ENCODE data around the gene CEP97.

The CEP97 gene

GRCh38 chr3:101781166-101781565 is 56.8 kb downstream of the CEP97 start:
- DNase-seq (ENCODE audit: low read depth) = no peak
- TF ChIP-seq CTCF (IDR thresholded peaks at IDR 0.05; ENCODE audit: low read depth, low read length) (no peak), MAX (IDR thresholded peaks at IDR 0.05; ENCODE audit: low read depth, low read length) (no peak), POLR2A (IDR thresholded peaks at IDR 0.05; ENCODE audit: extremely low read depth, insufficient read length) (no peak), MYC (IDR thresholded peaks at IDR 0.05; ENCODE audit: low read depth, low read length) (no peak)
- H3K4me3 ChIP-seq (ENCODE audit: low read depth, low read length) = no peak overlapping the region

- TF ChIP-seq POLR2A (IDR thresholded peaks at IDR 0.05; ENCODE audit: extremely low read depth, insufficient read length) = no peak
- TF ChIP-seq MAX (IDR thresholded peaks at IDR 0.05; ENCODE audit: low read depth, low read length) = no peak
- no peak for TF ChIP-seq MYC (IDR thresholded peaks at IDR 0.05; ENCODE audit: low read depth, low read length)
- TF ChIP-seq CTCF (IDR thresholded peaks at IDR 0.05; ENCODE audit: low read depth, low read length) = no peak
- peak; percentile 52 for DNase-seq (ENCODE audit: low read depth)
- no peak overlapping the region for H3K4me3 ChIP-seq (ENCODE audit: low read depth, low read length)
Measured at GRCh38 chr3:101784855-101785613, 60.6 kb downstream of the CEP97 start.

GRCh38 chr3:101791778-101792177 is 67.4 kb downstream of the CEP97 start:
- no peak for DNase-seq (ENCODE audit: low read depth)
- TF ChIP-seq POLR2A (IDR thresholded peaks at IDR 0.05; ENCODE audit: extremely low read depth, insufficient read length) (no peak), MAX (IDR thresholded peaks at IDR 0.05; ENCODE audit: low read depth, low read length) (no peak), CTCF (IDR thresholded peaks at IDR 0.05; ENCODE audit: low read depth, low read length) (no peak), MYC (IDR thresholded peaks at IDR 0.05; ENCODE audit: low read depth, low read length) (no peak)
- no peak overlapping the region for H3K4me3 ChIP-seq (ENCODE audit: low read depth, low read length)

GRCh38 chr3:101796077-101796680 is 71.8 kb downstream of the CEP97 start:
- DNase-seq (ENCODE audit: low read depth) = no peak
- TF ChIP-seq MAX (IDR thresholded peaks at IDR 0.05; ENCODE audit: low read depth, low read length) = no peak
- no peak for TF ChIP-seq MYC (IDR thresholded peaks at IDR 0.05; ENCODE audit: low read depth, low read length)

GRCh38 chr3:101801174-101801573 is 76.8 kb downstream of the CEP97 start:
- no peak overlapping the region for H3K4me3 ChIP-seq (ENCODE audit: low read depth, low read length)
- no peak for DNase-seq (ENCODE audit: low read depth)
- TF ChIP-seq CTCF (IDR thresholded peaks at IDR 0.05; ENCODE audit: low read depth, low read length) (no peak), POLR2A (IDR thresholded peaks at IDR 0.05; ENCODE audit: extremely low read depth, insufficient read length) (no peak), MAX (IDR thresholded peaks at IDR 0.05; ENCODE audit: low read depth, low read length) (no peak), MYC (IDR thresholded peaks at IDR 0.05; ENCODE audit: low read depth, low read length) (no peak)

More at GRCh38 chr3:101796077-101796680, 71.8 kb downstream of the CEP97 start:
- H3K4me3 ChIP-seq (ENCODE audit: low read depth, low read length) = no peak overlapping the region

GRCh38 chr3:101802179-101802578 is 77.8 kb downstream of the CEP97 start:
- no peak overlapping the region for H3K4me3 ChIP-seq (ENCODE audit: low read depth, low read length)
- TF ChIP-seq MYC (IDR thresholded peaks at IDR 0.05; ENCODE audit: low read depth, low read length) (no peak), MAX (IDR thresholded peaks at IDR 0.05; ENCODE audit: low read depth, low read length) (no peak), POLR2A (IDR thresholded peaks at IDR 0.05; ENCODE audit: extremely low read depth, insufficient read length) (no peak), CTCF (IDR thresholded peaks at IDR 0.05; ENCODE audit: low read depth, low read length) (no peak)
- no peak for DNase-seq (ENCODE audit: low read depth)

Measured in NB4 (cell line).